Astrocyte (in vitro differentiated cells and primary cell): Measurements from ENCODE around the gene PRRG4.

ENCODE experiments used
- EZH2 ChIP-seq: IDR thresholded peaks from 2 replicates; pipeline ENCODE4 v1.6.1; 2012; ENCODE audit warnings: mild to moderate bottlenecking, low read length, inconsistent platforms; ENCODE audit not compliant: insufficient read depth
- TF ChIP-seq, protein P1 (sequence below): IDR thresholded peaks from 2 replicates; pipeline ENCODE4 v1.5.1; 2011; ENCODE audit warnings: low read depth, mild to moderate bottlenecking, inconsistent platforms, low read length, moderate library complexity; ENCODE audit not compliant: insufficient read depth

DNA sequence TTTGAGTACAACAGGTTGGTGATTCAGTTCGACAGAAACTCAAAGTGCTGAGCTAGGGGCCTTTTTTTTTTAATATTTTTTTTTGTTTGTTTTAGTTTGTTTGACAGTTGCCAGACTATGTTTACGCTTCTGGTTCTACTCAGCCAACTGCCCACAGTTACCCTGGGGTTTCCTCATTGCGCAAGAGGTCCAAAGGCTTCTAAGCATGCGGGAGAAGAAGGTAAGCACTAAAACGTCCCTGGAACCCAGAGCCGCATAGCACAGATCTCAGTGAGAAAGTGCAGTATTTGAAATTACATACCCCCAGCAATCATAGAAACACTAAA is 649 bp downstream of the PRRG4 start:
- TF ChIP-seq, protein P1, sequence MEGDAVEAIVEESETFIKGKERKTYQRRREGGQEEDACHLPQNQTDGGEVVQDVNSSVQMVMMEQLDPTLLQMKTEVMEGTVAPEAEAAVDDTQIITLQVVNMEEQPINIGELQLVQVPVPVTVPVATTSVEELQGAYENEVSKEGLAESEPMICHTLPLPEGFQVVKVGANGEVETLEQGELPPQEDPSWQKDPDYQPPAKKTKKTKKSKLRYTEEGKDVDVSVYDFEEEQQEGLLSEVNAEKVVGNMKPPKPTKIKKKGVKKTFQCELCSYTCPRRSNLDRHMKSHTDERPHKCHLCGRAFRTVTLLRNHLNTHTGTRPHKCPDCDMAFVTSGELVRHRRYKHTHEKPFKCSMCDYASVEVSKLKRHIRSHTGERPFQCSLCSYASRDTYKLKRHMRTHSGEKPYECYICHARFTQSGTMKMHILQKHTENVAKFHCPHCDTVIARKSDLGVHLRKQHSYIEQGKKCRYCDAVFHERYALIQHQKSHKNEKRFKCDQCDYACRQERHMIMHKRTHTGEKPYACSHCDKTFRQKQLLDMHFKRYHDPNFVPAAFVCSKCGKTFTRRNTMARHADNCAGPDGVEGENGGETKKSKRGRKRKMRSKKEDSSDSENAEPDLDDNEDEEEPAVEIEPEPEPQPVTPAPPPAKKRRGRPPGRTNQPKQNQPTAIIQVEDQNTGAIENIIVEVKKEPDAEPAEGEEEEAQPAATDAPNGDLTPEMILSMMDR = no peak
- TF ChIP-seq EZH2 = no peak
